Heart right ventricle (tissue), 16 donors: Measurements from ENCODE around the gene JAM3. TPM values are rescaled to one million over a fixed set of nuclear protein-coding genes. Genes with fewer than 3 reads are reported as not detected.
A peak's percentile ranks its signal among the peaks of the same experiment; 100 is the strongest.

Experiments used
- ATAC-seq, 8 donors: fragments of 200-7000 bp; cut with Tn5 transposase; one replicate each; pipeline ENCODE4 v1.9.1; 2020; ENCODE audit warnings: mild to moderate bottlenecking in 8 of 8, moderate library complexity in 8 of 8, moderate number of reproducible peaks in 1 of 8
- DNase-seq, 2 donors: peaks; one replicate each; pipeline ENCODE4 v3.0.0-alpha.2; 2020
- H3K27ac ChIP-seq, 10 donors: fragments of 200-600 bp; sonication (generic) in 2 of 10; one replicate each; pipeline versions ENCODE4 v1.5.0 to v1.8.0; 2020 to 2022; ENCODE audit warnings: mild to moderate bottlenecking in 3 of 10
- H3K27me3 ChIP-seq, 7 donors: fragments of 200-600 bp; one replicate each; pipeline ENCODE4 v1.8.0; 2021 to 2022; ENCODE audit warnings: mild to moderate bottlenecking in 2 of 7
- H3K36me3 ChIP-seq, 9 donors: fragments of 200-600 bp; sonication (generic) in 1 of 9; one replicate each; pipeline versions ENCODE4 v1.5.0 to v1.8.0; 2020 to 2022; ENCODE audit warnings: mild to moderate bottlenecking in 2 of 9
- H3K4me1 ChIP-seq, 9 donors: fragments of 200-600 bp; sonication (generic) in 1 of 9; one replicate each; pipeline versions ENCODE4 v1.5.0 to v1.8.0; 2020 to 2022; ENCODE audit warnings: mild to moderate bottlenecking in 4 of 9
- H3K4me3 ChIP-seq, 10 donors: fragments of 200-600 bp; sonication (generic) in 2 of 10; one replicate each; pipeline versions ENCODE4 v1.5.0 to v1.8.0; 2020 to 2022; ENCODE audit warnings: mild to moderate bottlenecking in 7 of 10, moderate library complexity in 2 of 10
- H3K9me3 ChIP-seq, 11 donors: fragments of 200-600 bp in 10 of 11; sonication (generic) in 2 of 11; one replicate each; pipeline versions ENCODE4 v1.5.0 to v1.8.0; 2013 to 2022; ENCODE audit warnings: mild to moderate bottlenecking in 2 of 11, control low read depth in 1 of 11, moderate library complexity in 1 of 11
- WGBS, 2 donors: extraction: QIAGEN DNeasy Blood & Tissue Kit; methylation state at CpG; one replicate each; pipeline ENCODE4 v1.1.7; 2013; ENCODE audit warnings: inconsistent platforms in 1 of 2; 5-methylcytosine and 5-hydroxymethylcytosine counted together
- intact Hi-C, 10 donors: fragments of 100-400 bp; cut with DNase I; formaldehyde crosslinking; loops; one replicate each; pipeline versions ENCODE4 v1.11.1 to v1.14.2; 2022
- polyA plus RNA-seq, 2 donors: library from polyadenylated mRNA; stranded (reverse); fragments of 200-250 nt; gene quantifications; one replicate each; pipeline ENCODE4 v1.2.3, GENCODE V29; 2013
- total RNA-seq, 10 donors: library from RNA; stranded (reverse); fragmentation: NEBNext Ultra II Directional in 3 of 10; extraction: Animal tissue kit (Norgen Biotek cat#: 25700) in 3 of 10; gene quantifications; one replicate each; pipeline versions ENCODE4 v1.2.1 to v1.2.4, GENCODE V29; 2021 to 2023
- TF ChIP-seq, protein P1 (sequence below), 9 donors: fragments of 200-600 bp; sonication (generic) in 2 of 9; IDR thresholded peaks; one replicate each; pipeline versions ENCODE4 v1.5.0 to v1.8.0; 2021 to 2022; ENCODE audit warnings: antibody characterized with exemption in 9 of 9, mild to moderate bottlenecking in 5 of 9, moderate library complexity in 1 of 9
- donor health status: Arrhythmogenic right ventricular cardiomyopathy.
- donor health status: ischemic (EF 13 %, LVEDD 7.1; RV severe dilation, severe dysfunction).
- donor health status: healthy with polysubstance abuse.
- donor health status: DM: no; HTN: yes; CAD: no.
- donor health status: DM: no; HTN: no; CAD: no.
- donor health status: ischemic (EF 25% LVEDD 6.9; RV normal size, moderate dysfunction).
- donor health status: ischemic (EF 25% LVEDD 5.7; RV mildly dilated, moderate dysfunction).
- donor health status: healthy.
- donor health status: DM: yes; HTN: yes; CAD: no.
- donor health status: Ischemic cardiomyopathy.
- donor health status: ischemic (EF 35%, LVEDD 5.7; RV mildly dilated, moderate dysfunction).
- donor health status: nonischemic (EF 11% LVEDD 7.7; RV severe dilation, severe dysfunction).
- donor health status: DM: yes; HTN: yes; CAD: no.
- donor health status: PGD.
- donor health status: ischemic (EF 29% LVEDD 5.4; RV normal size, mild dysfunction).
- donor health status: nonischemic (EF 23%, LVEDD 6.1; RV moderate dilation, normal function).

The JAM3 gene
- total and polyA plus RNA-seq, 12 donors = 12.7 to 55.4 (median 29.0) TPM

DNA sequence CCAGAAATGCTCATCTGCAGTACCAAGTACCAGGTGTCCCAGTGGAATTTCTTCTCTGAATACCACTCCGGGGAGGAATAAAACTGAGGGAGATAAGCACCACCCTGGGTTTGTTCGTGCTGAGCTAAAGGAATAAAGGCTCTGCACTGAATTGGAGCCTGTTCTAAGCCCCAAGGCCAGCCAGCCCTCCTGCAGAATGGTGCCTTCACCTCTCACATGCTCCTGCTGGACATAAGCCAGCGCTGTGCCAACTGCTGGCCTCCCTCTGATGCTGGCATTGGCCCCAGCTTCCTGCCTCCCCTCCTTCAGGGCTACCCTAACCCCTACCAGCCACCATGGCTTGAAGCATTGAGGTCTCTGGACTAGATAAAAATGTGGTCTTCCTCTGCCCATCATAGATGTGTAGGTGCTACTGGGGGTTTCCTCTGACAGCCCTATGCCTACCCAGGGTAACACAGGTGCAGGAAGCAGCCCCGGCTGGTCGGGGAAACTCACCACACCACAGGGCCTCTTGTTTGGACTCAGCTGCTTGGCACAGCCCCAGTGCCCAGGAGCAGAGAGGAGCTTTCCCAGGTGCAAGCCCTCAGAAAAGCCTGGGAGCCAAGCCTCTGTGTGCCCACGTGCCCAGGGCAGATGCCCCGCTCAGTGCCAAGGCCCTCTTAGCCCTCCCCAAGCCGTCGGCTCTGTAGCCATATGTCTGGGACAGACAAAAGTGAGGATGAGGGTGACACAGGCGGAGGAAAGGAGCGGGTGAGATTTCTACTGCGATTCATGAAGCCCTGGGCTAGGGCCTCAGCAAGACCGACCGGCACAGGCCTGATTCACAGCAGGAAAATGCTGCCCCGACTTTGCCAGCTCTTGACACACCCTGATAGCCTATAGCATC, 34.1 kb upstream of the JAM3 start:
- ATAC-seq (peak in 2 of 8 donors; percentile 0 to 1), DNase-seq (no peak)
- Histone ChIP-seq H3K27ac (peak overlapping the region; percentile 75 to 93 (median 88)), H3K4me3 (peak overlapping the region in 3 of 10 donors; percentile 25 to 48 (median 30)), H3K27me3 (peaks cover 0 to 17% (median 0%) of the 10 kb centered on the region in 7 donors), H3K9me3 (no peaks in the 10 kb centered on the region), H3K36me3 (no peaks in the 10 kb centered on the region), H3K4me1 (peaks cover 27 to 73% (median 56%) of the 10 kb centered on the region in 9 donors)
- TF ChIP-seq, protein P1, sequence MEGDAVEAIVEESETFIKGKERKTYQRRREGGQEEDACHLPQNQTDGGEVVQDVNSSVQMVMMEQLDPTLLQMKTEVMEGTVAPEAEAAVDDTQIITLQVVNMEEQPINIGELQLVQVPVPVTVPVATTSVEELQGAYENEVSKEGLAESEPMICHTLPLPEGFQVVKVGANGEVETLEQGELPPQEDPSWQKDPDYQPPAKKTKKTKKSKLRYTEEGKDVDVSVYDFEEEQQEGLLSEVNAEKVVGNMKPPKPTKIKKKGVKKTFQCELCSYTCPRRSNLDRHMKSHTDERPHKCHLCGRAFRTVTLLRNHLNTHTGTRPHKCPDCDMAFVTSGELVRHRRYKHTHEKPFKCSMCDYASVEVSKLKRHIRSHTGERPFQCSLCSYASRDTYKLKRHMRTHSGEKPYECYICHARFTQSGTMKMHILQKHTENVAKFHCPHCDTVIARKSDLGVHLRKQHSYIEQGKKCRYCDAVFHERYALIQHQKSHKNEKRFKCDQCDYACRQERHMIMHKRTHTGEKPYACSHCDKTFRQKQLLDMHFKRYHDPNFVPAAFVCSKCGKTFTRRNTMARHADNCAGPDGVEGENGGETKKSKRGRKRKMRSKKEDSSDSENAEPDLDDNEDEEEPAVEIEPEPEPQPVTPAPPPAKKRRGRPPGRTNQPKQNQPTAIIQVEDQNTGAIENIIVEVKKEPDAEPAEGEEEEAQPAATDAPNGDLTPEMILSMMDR (IDR thresholded peaks at IDR 0.05) = no peak
- intact Hi-C loops = loop anchor here in 4 of 10 donors (5.0 kb wide), 4 partner anchors 67 to 107 kb away; partner anchors contain the start of gene IGSF9B (in 3 of the 4)
- 63 to 69% methylated on average over 15 of the region's 15 CpGs for WGBS, 2 donors

DNA sequence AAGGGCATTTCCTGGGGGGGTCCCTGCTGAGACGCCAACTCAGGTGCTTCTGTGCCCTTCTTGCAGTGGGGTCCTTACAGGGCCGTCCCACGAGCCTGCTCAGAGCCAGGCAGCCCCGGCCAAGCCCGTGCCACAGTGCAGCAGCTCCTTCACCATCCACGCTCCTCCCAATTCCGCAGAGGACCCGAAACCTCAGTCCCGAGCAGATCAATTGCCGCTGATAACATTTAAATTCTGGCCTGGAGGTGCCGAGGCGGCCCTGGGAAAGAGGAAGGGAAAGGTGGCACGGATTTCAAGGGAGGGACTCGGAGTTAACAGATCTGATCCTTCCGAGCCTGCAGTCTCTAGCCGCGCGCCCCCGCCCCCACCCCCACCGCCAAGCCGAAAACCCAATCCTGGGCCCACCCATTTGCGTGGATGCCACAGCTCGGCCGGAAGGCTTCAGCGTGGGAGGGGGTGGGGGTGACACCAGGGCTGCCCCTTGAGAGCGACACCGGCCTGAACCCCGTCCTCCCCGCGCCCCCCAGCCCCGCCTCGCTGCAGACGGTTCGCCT, 32.3 kb upstream of the JAM3 start:
- ATAC-seq = peak in 5 of 8 donors; percentile 0 to 8 (median 2)
- no peak for DNase-seq
- H3K27me3 ChIP-seq = peaks cover 0 to 17% (median 0%) of the 10 kb centered on the region in 7 donors
- WGBS, 2 donors = 10 to 17% methylated on average over 25 to 34 of the region's 34 CpGs
- H3K4me3 ChIP-seq = peak overlapping the region; percentile 30 to 81 (median 63)
- no peaks in the 10 kb centered on the region for H3K9me3 ChIP-seq
- TF ChIP-seq, protein P1 (IDR thresholded peaks at IDR 0.05) = no peak
- H3K36me3 ChIP-seq = no peaks in the 10 kb centered on the region
- H3K4me1 ChIP-seq = peaks cover 27 to 91% (median 70%) of the 10 kb centered on the region in 9 donors
- H3K27ac ChIP-seq = peak overlapping the region; percentile 10 to 95 (median 90)
- intact Hi-C loops = loop anchor here in 4 of 10 donors (2.0 to 5.0 kb wide), 5 partner anchors 69 to 109 kb away; partner anchors contain the start of gene IGSF9B (in 2 of the 4)

DNA sequence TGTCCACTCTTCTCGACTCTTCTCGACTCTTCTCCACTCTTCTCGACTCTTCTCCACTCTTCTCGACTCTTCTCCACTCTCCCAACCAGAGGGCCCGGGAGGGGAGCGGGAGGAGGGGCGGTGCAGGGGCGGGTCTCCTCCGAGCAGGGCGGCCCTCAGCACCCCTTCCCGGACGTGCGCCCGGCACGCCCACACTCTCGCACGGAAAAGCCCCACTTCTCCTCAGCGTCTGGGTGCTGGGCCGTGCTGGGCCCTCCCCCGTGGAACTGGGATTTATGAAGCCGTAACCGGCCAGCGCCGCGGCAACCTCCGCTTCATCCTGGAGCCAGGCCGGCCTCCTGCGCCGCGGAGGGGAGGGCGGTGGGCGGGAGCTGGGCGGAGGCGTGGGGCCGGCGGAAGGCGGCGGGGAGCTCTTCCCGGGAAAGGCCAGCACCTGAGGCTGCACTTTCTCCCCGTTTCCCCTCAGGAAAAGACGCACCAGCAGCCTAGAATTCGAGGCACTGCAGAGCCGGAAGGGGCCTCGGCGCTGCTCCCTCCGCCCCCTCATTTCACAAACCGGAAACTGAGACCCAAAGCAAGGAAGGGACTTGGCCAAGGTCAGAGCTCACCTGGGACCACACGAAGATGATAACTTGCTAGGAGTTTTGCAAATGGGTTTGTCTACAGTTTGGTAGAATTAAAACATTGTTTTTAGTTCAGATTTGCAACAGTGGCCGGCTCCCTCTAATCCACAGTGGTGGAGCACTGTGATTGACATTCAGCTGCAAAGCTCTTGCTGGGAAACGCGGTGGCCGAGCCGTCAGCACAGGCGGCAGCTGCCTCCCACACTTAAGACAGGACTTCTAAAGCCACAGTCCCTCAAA, 31.6 kb upstream of the JAM3 start:
- Histone ChIP-seq H3K4me3 (peak overlapping the region; percentile 30 to 81 (median 63)), H3K4me1 (peaks cover 27 to 94% (median 70%) of the 10 kb centered on the region in 9 donors), H3K36me3 (no peaks in the 10 kb centered on the region), H3K27ac (peak overlapping the region; percentile 10 to 95 (median 90)), H3K9me3 (no peaks in the 10 kb centered on the region), H3K27me3 (peaks cover 0 to 17% (median 0%) of the 10 kb centered on the region in 7 donors)
- ATAC-seq (peak; percentile 59 to 70 (median 64)), DNase-seq (peak; percentile 81)
- TF ChIP-seq, protein P1 (IDR thresholded peaks at IDR 0.05) = no peak
- 1% methylated on average over 50 to 54 of the region's 54 CpGs for WGBS, 2 donors
- intact Hi-C loops = loop anchor here in 4 of 10 donors (2.0 to 5.0 kb wide), 5 partner anchors 70 to 110 kb away; partner anchors contain the start of gene IGSF9B (in 2 of the 4)
